Cardiac fibroblast (primary cell): ENCODE results near the gene PRKAA1.

ENCODE experiments used
- DNase-seq, 2 donors: peaks; one replicate each; pipeline versions ENCODE4 v3.0.0 to v3.0.0-alpha.2; 2010; ENCODE audit warnings: low read depth in 2 of 2
- H3K4me3 ChIP-seq, 2 donors: replicated peaks in 1 of 2; 1 replicate in 1 of 2; 2 replicates in 1 of 2; pipeline ENCODE4 v1.5.1; 2011; ENCODE audit warnings: low read depth in 2 of 2, low read length in 2 of 2, mild to moderate bottlenecking in 2 of 2, moderate library complexity in 1 of 2
- TF ChIP-seq, protein P1 (sequence below): IDR thresholded peaks from one replicate; pipeline ENCODE4 v1.5.1; 2011; ENCODE audit warnings: low read depth, mild to moderate bottlenecking, low read length, inconsistent platforms

Gene PRKAA1

DNA sequence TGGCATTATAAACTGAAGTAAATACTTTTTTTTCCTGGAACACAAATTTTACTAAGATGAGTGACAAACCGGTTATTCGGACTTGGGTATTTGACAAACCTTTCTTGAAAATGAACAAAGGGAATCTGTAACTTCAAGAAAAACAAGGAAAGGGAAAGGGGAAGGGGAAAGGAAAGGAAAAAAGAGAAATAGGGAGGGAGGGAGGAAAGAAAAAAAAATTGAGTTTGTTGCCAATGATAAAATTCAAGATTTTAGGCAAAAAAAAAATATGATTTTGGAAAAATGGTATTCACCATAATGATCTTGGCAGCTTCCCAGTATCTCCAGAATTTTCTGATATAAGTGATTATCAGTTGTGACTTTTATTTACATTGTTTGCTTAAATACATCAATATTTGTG lies 40.8 kb downstream of the PRKAA1 start:
- TF ChIP-seq, protein P1, sequence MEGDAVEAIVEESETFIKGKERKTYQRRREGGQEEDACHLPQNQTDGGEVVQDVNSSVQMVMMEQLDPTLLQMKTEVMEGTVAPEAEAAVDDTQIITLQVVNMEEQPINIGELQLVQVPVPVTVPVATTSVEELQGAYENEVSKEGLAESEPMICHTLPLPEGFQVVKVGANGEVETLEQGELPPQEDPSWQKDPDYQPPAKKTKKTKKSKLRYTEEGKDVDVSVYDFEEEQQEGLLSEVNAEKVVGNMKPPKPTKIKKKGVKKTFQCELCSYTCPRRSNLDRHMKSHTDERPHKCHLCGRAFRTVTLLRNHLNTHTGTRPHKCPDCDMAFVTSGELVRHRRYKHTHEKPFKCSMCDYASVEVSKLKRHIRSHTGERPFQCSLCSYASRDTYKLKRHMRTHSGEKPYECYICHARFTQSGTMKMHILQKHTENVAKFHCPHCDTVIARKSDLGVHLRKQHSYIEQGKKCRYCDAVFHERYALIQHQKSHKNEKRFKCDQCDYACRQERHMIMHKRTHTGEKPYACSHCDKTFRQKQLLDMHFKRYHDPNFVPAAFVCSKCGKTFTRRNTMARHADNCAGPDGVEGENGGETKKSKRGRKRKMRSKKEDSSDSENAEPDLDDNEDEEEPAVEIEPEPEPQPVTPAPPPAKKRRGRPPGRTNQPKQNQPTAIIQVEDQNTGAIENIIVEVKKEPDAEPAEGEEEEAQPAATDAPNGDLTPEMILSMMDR: no peak
- DNase-seq: no peak
- H3K4me3 ChIP-seq: no peak overlapping the region

DNA sequence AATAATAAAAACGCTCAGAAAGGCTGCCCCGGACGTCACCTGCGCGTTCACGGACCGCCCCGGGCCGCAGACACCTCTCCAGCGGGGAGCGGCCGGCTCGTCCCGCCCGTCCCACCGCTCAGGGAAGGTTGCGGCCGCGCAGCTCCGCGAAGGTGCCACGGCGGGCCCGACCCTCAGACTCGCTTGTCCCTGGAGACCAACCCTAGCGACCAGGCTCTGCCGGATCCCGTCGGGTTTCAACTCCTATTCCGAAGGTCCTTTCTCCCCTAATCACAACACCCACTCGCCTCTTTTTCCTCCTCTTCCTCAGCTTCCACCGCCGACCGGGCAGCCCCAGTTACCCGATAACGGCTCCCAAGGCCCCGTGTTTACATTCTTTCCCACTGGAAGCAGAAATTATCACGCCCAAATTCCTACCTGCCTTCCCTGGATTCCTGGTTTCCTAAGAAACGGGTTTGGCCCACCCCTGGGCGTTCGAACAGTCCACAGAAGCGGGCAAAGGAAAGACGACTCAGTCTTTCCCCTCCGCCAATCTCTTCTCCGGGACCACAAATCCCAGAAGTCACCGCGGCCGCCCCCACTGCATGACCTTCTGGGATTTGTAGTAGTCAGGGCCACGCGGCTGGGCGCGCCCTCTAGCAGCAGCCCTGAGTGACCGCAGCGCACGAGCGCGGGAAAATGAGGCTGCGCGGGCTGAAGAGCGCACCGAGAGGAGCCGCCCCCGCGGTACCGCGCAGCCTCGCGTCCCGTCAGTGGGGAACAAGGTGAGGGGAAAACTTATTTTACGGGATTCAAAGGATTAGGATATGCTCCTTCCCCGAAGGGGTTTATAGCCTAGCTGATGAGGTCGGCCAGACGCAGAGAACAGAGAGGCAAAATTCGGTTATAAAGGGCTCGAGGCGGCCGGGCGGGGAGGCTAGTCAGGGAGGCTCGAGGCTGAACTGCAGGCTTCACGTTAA lies 42.5 kb downstream of the PRKAA1 start, which contains the start of gene TTC33:
Gene TTC33 (minus strand): TSS at position 555 of the 959 bp plus-strand sequence. CDS start 8,943 bp downstream, outside the sequence.
- peak; percentile 96 for DNase-seq
- TF ChIP-seq, protein P1: peak; percentile 52
- H3K4me3 ChIP-seq: peak within 1 kb of the TSS; percentile 93

DNA sequence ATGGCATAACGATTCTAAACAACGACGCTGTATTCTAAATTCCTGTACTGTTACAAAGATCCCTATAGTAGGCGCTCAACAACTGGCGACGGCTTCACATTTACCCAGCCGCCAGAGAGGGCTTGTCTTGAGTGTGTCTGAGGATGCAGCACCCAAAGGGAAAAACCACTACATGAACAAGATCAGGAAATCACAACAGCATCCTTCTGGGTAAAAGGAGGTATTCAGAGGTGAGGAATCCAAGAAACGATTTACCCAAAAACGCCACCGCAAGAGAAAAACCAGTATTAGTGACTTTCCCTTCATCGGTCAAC lies 43.1 kb downstream of the PRKAA1 start:
- peak; percentile 86 to 88 for DNase-seq
- H3K4me3 ChIP-seq: peak overlapping the region; percentile 93
- TF ChIP-seq, protein P1: peak; percentile 75

DNA sequence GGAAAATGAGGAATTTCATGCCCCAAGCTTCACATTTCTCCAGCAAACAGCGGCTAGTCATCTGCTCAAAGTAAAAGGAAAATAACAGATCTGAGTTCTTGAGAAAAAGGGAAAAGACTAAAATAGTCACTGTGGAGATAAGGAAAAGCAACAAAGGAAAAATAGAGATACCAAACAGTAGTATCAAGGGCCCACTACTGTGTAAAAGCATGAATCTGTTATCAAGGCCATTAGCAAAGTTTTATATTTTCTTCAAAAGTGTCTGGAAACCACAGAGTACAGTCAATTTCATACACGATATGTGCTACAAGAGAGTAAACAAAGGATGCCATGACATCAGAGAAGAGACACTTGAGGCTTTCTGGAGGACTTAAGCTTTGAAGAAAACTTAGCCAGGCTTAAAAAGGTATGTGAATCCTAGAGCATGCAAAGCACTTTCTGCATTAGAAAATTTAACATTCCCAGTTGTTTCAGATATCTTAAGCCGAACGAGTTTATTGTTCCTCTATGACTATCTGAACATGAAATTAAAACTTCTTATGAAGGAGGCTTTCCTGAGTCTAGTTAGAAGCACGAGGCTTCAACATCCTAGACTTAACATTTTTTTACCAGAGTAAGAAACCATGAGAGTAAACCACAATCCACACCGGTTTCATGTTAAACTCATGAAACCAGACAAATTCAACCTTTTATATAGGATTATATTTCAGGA lies 43.6 kb downstream of the PRKAA1 start:
- peak; percentile 48 to 64 for DNase-seq

DNA sequence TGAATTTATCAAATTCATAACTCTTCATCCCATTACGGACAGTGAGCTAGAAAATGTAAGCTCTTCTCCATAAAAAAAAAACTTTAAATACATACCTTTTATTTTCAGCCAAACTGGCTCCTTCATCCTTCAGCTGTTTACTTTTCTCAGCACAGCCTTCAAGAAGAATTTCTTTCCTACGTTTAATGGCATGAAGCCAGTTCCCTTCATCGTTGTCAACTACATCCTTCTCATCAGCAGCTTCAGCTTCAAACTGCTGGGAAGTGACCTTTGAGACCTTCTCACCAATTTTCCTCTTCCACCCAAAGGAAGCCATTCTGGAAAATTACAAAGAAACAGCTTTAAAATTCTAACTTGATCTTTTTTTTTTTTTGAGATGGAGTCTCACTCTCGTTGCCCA lies 51.5 kb downstream of the PRKAA1 start:
- TF ChIP-seq, protein P1: no peak
- no peak overlapping the region for H3K4me3 ChIP-seq
- peak; percentile 37 to 46 for DNase-seq

More for the DNA sequence above, 43.6 kb downstream of the PRKAA1 start:
- H3K4me3 ChIP-seq: peak overlapping the region; percentile 93
- TF ChIP-seq, protein P1: no peak

DNA sequence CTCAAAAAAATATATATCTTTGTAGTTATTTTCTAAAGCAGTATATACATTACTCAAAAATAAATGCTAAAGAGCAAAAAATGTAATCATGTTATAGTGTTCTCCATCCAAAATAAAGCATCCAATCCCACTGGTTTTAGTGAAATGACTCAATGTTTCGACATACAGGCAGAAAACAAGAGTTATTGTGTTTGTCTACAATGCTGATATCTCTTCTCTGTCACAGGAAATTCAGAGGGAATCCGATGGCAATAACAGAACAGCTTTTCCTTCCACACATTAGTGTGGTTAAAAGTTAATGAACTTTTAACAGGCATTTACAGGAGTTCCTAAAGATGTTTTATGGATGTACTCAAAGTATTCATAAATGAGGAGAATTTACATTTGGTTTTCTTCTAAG lies 54.4 kb downstream of the PRKAA1 start:
- TF ChIP-seq, protein P1: no peak
- peak; percentile 27 to 28 for DNase-seq
- no peak overlapping the region for H3K4me3 ChIP-seq
